ENCODE results near the gene RAPGEF2. TPM values are rescaled to one million over a fixed set of nuclear protein-coding genes. Genes with fewer than 3 reads are reported as not detected.
A peak's percentile ranks its signal among the peaks of the same experiment; 100 is the strongest.

The RAPGEF2 gene
- total and polyA plus RNA-seq, 9 of the 15 experiments (the other 6 are each of a cell fraction or from before 2014, with no cell fraction given), result 3.1 to 32.6 (median 23.1) TPM

DNA sequence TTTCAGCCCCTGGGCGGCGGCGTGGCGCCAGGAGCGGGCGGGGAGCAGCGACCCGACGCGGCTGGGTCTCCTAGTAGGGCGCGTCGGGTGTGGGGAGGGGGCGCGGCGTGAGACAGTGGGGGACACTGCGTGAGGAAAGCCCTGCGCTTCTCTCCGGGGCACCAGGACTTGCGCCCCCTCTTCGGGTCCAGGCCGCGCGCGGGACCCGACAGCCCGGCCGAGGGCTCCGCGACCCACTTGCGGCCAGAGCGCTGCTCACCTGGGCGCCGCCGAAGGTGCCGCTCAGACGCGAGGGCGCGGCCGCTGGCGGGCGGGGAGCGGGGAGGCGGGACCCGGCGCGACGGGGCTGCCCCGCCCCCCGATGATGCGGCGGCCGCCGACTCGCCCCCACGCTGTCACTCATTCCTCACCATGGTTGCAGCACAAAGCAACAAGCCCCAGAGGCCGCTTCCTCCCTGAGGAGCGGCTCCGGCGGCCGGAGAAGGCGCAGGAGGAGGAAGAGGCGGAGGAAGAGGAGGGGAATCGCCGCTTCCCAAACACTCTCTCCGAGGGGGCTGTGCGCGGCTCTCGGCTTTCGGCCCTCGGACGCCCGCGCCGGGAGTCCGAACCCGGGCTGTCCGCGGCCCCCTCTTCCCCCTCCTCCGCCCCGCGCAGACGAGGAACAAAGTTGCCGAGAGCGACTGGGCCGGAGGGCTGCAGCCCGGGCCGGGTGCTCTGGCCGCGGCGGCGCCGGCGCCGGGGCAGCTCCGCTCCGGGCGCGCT lies at the start of gene RAPGEF2 (continued):
- TF ChIP-seq THRAP3 (IDR thresholded peaks at IDR 0.05; ENCODE audit: borderline replicate concordance) (no peak), ZC3H11A (IDR thresholded peaks at IDR 0.05; ENCODE audit: low read depth, low read length) (no peak), RFX7 (CRISPR knock-in tag; IDR thresholded peaks at IDR 0.05) (no peak), SRSF3 (IDR thresholded peaks at IDR 0.05; ENCODE audit: insufficient read depth, low read length) (no peak), ARID2 (IDR thresholded peaks at IDR 0.05) (0 out of 2 replicates have a peak, but pooled peaks have one; percentile 10), SAP30 (IDR thresholded peaks at IDR 0.05; ENCODE audit: borderline replicate concordance, insufficient read depth, low read depth, low read length, poor library complexity, severe bottlenecking) (peak; percentile 48), HNRNPH1 (optimal IDR thresholded peaks at IDR 0.05; ENCODE audit: low read depth, low read length) (no peak), RNF2 (IDR thresholded peaks at IDR 0.05) (peak; percentile 18; the same call in 1 of the 2 replicates), SMARCE1 (IDR thresholded peaks at IDR 0.05) (no peak), HNRNPLL (IDR thresholded peaks at IDR 0.05; ENCODE audit: low read depth, low read length, poor library complexity, severe bottlenecking) (peak; percentile 98), XRCC3 (IDR thresholded peaks at IDR 0.05) (no peak), RCOR1 (IDR thresholded peaks at IDR 0.05; ENCODE audit: borderline replicate concordance in 1 of 2, low read depth in 2 of 2, low read length in 2 of 2) (peak in 1 of 2 experiments; percentile 40; a peak in 1 of 4 replicates), ZNF311 (CRISPR knock-in tag; IDR thresholded peaks at IDR 0.05) (no peak), CBX3 (IDR thresholded peaks at IDR 0.05; ENCODE audit: borderline replicate concordance in 1 of 2, low read length in 2 of 2) (no peak), TOE1 (IDR thresholded peaks at IDR 0.05; ENCODE audit: borderline replicate concordance) (no peak), TOE1 (CRISPR knock-in tag; IDR thresholded peaks at IDR 0.05; ENCODE audit: borderline replicate concordance, low read depth) (no peak), RBBP5 (IDR thresholded peaks at IDR 0.05; ENCODE audit: borderline replicate concordance, insufficient read depth, low read length, poor library complexity, severe bottlenecking) (peak; percentile 80), HDGF (IDR thresholded peaks at IDR 0.05) (no peak), TAF9B (IDR thresholded peaks at IDR 0.05; ENCODE audit: partially characterized antibody) (no peak)
- TF ChIP-seq, protein P1, sequence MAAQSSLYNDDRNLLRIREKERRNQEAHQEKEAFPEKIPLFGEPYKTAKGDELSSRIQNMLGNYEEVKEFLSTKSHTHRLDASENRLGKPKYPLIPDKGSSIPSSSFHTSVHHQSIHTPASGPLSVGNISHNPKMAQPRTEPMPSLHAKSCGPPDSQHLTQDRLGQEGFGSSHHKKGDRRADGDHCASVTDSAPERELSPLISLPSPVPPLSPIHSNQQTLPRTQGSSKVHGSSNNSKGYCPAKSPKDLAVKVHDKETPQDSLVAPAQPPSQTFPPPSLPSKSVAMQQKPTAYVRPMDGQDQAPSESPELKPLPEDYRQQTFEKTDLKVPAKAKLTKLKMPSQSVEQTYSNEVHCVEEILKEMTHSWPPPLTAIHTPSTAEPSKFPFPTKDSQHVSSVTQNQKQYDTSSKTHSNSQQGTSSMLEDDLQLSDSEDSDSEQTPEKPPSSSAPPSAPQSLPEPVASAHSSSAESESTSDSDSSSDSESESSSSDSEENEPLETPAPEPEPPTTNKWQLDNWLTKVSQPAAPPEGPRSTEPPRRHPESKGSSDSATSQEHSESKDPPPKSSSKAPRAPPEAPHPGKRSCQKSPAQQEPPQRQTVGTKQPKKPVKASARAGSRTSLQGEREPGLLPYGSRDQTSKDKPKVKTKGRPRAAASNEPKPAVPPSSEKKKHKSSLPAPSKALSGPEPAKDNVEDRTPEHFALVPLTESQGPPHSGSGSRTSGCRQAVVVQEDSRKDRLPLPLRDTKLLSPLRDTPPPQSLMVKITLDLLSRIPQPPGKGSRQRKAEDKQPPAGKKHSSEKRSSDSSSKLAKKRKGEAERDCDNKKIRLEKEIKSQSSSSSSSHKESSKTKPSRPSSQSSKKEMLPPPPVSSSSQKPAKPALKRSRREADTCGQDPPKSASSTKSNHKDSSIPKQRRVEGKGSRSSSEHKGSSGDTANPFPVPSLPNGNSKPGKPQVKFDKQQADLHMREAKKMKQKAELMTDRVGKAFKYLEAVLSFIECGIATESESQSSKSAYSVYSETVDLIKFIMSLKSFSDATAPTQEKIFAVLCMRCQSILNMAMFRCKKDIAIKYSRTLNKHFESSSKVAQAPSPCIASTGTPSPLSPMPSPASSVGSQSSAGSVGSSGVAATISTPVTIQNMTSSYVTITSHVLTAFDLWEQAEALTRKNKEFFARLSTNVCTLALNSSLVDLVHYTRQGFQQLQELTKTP (IDR thresholded peaks at IDR 0.05; ENCODE audit: low read depth in 1 of 2, partially characterized antibody in 2 of 2), result no peak
- TF ChIP-seq, protein P2, sequence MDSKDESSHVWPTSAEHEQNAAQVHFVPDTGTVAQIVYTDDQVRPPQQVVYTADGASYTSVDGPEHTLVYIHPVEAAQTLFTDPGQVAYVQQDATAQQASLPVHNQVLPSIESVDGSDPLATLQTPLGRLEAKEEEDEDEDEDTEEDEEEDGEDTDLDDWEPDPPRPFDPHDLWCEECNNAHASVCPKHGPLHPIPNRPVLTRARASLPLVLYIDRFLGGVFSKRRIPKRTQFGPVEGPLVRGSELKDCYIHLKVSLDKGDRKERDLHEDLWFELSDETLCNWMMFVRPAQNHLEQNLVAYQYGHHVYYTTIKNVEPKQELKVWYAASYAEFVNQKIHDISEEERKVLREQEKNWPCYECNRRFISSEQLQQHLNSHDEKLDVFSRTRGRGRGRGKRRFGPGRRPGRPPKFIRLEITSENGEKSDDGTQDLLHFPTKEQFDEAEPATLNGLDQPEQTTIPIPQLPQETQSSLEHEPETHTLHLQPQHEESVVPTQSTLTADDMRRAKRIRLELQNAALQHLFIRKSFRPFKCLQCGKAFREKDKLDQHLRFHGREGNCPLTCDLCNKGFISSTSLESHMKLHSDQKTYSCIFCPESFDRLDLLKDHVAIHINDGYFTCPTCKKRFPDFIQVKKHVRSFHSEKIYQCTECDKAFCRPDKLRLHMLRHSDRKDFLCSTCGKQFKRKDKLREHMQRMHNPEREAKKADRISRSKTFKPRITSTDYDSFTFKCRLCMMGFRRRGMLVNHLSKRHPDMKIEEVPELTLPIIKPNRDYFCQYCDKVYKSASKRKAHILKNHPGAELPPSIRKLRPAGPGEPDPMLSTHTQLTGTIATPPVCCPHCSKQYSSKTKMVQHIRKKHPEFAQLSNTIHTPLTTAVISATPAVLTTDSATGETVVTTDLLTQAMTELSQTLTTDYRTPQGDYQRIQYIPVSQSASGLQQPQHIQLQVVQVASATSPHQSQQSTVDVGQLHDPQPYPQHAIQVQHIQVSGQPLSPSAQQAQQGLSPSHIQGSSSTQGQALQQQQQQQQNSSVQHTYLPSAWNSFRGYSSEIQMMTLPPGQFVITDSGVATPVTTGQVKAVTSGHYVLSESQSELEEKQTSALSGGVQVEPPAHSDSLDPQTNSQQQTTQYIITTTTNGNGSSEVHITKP (IDR thresholded peaks at IDR 0.05; ENCODE audit: partially characterized antibody), result no peak
